ENCODE results near the gene SDCCAG8. TPM values are rescaled to one million over a fixed set of nuclear protein-coding genes. Genes with fewer than 3 reads are reported as not detected.

SDCCAG8 gene
- total RNA-seq, 1 donor from 2014 or later = 61.7 TPM

DNA sequence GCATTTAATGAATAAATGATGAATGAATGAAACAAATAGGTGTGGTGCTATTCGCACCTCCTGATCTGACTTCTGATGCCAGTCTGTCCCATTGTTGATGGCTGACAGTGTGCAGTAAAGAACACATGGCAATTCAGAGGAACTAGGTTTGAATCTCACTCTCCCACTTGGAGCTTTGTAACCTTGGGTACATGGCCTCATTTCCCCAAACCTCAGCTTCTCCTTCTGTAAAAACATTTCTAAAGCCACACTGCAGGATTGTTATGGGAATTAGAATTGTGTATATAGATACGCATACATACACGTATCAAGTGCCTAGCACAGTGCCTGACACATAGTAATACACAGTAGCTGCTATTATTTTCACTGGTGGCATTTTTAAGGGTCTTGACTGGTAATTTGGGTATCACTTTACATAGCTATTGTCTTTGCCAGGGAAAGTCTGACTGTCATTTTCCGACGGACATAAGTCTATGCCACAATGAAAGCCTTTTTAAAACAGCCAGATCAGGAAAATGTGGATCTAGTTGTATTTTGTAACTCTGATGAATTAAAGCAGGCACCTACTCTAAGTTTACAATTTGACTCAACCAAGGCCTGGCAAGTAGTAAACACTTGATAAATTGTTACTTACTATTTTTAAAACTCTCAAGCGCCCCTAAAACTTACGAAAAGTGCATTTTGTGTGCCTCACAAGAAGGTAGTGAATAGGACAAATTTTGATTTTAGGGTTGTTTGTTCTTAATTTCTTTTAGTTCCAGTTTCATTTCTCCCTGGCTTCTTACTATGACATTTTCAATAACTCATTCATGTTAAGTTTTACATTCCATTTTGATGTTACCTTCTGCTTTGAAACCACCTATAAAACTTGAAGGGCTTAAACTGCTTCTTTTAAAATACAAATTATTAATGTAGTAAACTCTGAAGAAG is 164.4 kb downstream of the SDCCAG8 start:
- no peak for DNase-seq

- no peak for DNase-seq
These were observed 165.3 kb downstream of the SDCCAG8 start for GRCh38 chr1:243420946-243421685.

- peak; percentile 32 for DNase-seq
These were observed 165.9 kb downstream of the SDCCAG8 start for GRCh38 chr1:243421784-243422183.

DNA sequence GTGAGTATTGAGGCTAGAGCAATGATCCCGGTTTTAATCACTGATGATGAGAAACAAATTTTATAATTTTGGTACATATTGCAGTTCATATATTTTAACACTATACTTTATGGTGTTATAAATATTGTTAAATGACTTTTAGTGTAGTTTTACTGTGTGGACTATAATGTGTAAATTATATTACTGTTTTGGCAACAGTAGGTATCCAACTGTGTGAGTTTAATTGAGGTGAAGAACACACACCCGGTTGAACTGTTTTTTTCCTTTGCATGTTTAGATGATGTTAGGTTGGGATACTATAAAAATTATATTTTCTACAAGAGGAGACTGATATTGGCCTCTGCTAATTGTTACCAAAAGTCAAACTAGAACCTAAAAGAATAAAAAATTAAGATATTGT is 166.5 kb downstream of the SDCCAG8 start:
- DNase-seq = no peak

GRCh38 chr1:243428084-243428483 is 172.2 kb downstream of the SDCCAG8 start:
- DNase-seq = no peak

DNA sequence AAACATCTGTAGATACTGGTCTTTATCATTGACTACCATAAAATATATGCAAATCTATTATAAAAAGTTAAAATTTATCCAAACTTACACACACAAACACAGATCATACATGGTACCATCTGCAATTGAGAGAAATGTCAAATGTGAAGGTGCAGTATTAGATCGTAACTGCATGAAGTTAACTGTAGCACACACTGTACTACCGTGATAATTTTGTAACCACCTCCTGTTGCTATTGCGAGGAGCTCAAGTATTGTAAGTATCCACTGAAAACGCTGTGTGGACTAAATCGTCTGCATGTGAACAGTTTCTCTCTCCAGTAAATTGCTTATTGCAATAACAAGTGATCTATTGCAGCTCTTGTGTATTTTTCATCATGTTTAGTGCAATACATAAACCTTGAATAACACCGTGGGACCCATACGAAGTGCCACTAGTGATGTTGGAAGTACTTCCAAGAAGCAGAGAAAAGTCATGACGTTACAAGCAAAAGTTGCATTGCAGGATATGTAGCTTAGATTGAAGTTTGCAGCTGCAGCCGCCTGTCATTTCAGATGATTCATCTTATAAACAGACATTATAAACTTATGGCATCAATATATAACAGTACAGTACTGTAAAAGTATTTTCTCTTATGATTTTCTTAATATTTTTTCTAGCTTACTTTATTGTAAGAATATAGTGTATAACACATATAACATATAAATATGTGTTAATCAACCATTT is 172.9 kb downstream of the SDCCAG8 start:
- peak; percentile 34 for DNase-seq

DNA sequence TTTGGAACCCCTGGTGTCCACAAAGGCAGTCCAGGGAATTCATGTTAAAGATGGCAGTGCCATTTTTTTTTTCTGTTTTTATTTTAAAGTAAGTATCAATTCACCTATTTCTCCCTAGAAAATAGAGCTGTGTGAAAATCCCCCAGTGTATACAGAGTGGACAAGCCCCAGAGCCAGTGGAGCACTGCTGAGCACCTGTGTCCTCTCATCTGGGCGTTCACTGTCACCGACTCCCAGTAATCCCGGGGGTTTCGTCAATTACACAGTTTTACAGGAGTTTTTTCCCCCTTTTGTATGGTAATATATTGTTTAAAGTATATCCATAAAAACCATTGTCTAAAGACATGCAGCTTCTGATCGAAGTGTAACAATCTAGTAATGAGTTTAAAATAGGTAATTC is 175.8 kb downstream of the SDCCAG8 start:
- no peak for DNase-seq

- no peak for DNase-seq
These were observed 176.3 kb downstream of the SDCCAG8 start for GRCh38 chr1:243432136-243432535.

- no peak for DNase-seq
These were observed 178.0 kb downstream of the SDCCAG8 start for GRCh38 chr1:243433737-243434370.

GRCh38 chr1:243434594-243434993 is 178.8 kb downstream of the SDCCAG8 start:
- DNase-seq = no peak

GRCh38 chr1:243435836-243436235 is 180.0 kb downstream of the SDCCAG8 start:
- no peak for DNase-seq

GRCh38 chr1:243438146-243438545 is 182.3 kb downstream of the SDCCAG8 start:
- no peak for DNase-seq

GRCh38 chr1:243438815-243439214 is 183.0 kb downstream of the SDCCAG8 start:
- no peak for DNase-seq

DNA sequence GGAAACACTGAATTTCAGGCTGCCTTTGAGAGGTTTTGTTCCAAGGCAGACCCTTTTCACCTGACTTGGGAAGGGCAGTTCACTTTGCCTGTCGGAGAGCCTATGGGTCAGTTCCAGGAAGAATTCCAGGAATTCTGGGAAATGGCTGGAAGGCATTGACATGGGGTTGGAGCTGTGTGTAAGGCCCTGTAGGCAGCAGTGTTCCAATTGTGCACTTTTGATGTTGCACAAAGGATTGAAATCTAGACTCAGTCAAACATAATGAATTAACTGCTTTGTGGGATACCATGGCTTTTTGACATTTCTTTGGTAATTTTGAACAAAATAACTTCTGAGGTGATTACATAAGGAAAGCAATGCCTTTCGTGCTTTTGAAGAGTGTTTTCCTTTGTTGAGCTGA is 184.6 kb downstream of the SDCCAG8 start:
- DNase-seq = no peak

DNA sequence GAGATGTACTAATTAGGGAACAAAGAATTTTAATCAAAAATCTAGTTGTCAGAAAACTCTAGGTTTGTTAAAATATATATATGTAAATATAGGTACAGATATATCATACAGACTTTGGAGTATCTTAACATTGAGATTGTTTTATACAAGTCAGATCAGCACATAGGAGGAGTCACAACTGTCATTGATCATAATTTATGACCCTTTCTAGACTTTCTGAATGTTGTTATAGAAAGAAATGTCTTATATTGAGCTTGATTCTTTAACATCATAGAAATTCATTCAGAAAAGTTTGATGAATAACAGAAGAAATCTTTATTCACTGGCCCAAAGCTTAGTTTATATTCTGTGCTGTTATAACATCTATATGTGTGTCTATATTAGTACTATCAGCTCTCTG is 185.8 kb downstream of the SDCCAG8 start:
- DNase-seq = no peak

- DNase-seq = no peak
These were observed 187.7 kb downstream of the SDCCAG8 start for GRCh38 chr1:243443557-243443956.

GRCh38 chr1:243447347-243447746 is 191.5 kb downstream of the SDCCAG8 start:
- no peak for DNase-seq

- no peak for DNase-seq
These were observed 192.0 kb downstream of the SDCCAG8 start for GRCh38 chr1:243447844-243448243.

- no peak for DNase-seq
These were observed 193.5 kb downstream of the SDCCAG8 start for GRCh38 chr1:243449373-243449772.

DNA sequence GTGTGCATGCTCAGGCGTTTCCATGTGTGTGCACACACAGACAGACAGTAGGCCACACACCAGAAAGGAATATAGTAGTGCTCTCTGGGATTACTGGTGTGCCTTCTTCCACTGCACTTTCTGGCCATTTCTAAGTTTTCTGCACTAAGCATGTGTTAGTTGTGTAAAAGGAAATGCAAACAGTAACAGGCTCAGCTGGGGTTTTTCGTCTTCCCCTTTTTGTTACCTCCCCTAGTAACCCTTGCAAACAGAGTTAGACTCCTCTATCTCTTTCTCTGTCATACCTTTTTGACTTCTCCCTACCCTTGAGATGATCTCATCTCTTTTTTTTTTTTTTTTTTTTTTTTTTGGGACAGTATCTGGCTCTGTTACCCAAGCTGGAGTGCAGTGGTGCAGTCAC is 196.3 kb downstream of the SDCCAG8 start:
- DNase-seq = no peak

GRCh38 chr1:243454328-243454997 is 198.6 kb downstream of the SDCCAG8 start:
- DNase-seq = no peak

All from tongue (tissue), 2 donors.